HG03175 (cell line): ENCODE data around the gene CHRND.
"Not testable (repeated sequence)": the region's sequence is repeated elsewhere in the genome, so short reads cannot be mapped to it uniquely, and the experiment has no call there.

Experiments
- ATAC-seq: cut with Tn5 transposase; IDR thresholded peaks from one replicate; pipeline ENCODE4 v1.9.1; 2021; ENCODE audit warnings: mild to moderate bottlenecking, moderate library complexity; ENCODE audit not compliant: unreplicated experiment

Gene CHRND

DNA sequence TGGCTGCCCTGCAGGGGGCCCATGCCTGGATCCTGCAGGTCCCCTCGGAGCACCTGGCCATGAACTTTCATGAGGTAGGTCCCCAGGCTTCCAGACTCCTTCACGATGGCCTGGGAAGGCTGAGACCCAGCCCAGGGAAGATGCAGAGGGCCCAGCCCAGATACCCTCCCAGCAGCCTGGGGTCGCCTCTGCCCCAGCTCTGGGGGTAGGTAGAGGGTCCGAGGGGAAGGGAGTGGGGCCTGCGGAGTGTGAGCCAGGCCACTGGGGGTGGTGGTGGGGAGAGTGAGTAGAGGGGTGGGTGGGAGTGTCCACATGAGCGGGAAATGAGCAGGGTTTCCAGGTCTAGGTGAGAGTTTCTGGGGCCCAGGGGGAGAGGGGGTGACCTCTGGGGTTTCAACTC, 1.2 kb upstream of the CHRND start:
- ATAC-seq, result no peak

DNA sequence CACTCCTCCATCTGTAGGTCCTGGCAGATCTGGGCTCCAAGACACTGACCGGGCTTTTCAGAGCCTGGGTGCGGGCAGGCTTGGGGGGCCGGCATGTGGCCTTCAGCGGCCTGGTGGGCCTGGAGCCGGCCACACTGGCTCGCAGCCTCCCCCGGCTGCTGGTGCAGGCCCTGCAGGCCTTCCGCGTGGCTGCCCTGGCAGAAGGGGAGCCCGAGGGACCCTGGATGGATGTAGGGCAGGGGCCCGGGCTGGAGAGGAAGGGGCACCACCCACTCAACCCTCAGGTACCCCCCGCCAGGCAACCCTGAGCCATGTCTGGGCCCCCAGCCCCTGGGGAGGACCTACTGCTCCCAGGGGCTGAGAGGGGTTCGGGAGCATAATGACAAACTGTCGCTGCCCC, 761 bp upstream of the CHRND start:
- no peak for ATAC-seq

- no peak for ATAC-seq
These were observed 497 bp downstream of the CHRND start for GRCh38 chr2:232526372-232526941.

- ATAC-seq, result no peak
These were observed 2.0 kb downstream of the CHRND start for GRCh38 chr2:232527905-232528470.

GRCh38 chr2:232528746-232529460, 2.9 kb downstream of the CHRND start:
- no peak for ATAC-seq

GRCh38 chr2:232529806-232530547, 4.0 kb downstream of the CHRND start:
- no peak for ATAC-seq

- ATAC-seq, result no peak
These were observed 4.8 kb downstream of the CHRND start for GRCh38 chr2:232530626-232531260.

GRCh38 chr2:232532419-232532818, 6.5 kb downstream of the CHRND start:
- no peak for ATAC-seq

DNA sequence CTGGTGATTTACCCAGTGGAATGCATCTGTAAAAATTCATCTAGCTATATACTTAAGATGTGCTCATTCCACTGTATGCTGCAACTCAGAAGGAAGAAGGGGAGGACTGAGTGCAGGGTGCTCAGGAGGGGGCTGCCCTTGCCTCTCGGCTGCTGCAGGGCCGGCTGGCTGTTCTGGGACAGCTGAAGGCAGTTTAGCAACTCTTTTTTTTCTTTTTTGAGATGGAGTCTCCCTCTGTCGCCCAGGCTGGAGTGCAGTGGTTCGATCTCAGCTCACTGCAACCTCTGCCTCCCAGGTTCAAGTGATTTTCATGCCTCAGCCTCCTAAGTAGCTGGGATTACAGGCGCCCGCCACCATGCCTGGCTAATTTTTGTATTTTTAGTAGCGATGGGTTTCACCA, 6.9 kb downstream of the CHRND start:
- not testable (repeated sequence) for ATAC-seq

- no peak for ATAC-seq
These were observed 8.2 kb downstream of the CHRND start for GRCh38 chr2:232533944-232534710.

DNA sequence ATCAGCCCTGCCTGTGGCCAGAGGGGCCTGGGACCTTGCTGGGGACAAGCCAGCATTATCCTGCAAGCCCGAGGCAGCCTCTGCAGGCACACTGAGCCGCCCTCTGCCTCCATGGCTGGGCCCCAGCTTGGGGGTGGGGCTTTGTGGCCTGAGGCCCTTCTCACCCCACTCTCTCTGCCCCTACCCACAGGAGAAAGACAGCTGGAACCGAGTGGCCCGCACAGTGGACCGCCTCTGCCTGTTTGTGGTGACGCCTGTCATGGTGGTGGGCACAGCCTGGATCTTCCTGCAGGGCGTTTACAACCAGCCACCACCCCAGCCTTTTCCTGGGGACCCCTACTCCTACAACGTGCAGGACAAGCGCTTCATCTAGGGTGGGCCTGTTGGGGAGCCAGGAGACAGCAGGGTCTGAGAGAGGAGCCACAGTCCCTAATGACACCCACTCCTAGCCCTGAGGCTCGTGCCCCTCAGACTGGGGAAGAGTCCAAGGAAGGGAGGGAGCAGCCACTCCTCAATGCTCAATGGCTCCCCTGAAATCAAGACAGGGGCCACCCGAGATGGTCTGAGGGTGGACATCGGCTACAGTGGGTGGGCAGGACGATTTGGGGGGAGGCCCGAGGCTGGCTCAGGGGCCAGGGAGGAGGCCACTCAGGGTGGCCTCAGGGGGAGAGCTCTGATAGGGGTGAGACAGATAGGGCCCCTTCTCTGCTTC, 9.1 kb downstream of the CHRND start:
- no peak for ATAC-seq

DNA sequence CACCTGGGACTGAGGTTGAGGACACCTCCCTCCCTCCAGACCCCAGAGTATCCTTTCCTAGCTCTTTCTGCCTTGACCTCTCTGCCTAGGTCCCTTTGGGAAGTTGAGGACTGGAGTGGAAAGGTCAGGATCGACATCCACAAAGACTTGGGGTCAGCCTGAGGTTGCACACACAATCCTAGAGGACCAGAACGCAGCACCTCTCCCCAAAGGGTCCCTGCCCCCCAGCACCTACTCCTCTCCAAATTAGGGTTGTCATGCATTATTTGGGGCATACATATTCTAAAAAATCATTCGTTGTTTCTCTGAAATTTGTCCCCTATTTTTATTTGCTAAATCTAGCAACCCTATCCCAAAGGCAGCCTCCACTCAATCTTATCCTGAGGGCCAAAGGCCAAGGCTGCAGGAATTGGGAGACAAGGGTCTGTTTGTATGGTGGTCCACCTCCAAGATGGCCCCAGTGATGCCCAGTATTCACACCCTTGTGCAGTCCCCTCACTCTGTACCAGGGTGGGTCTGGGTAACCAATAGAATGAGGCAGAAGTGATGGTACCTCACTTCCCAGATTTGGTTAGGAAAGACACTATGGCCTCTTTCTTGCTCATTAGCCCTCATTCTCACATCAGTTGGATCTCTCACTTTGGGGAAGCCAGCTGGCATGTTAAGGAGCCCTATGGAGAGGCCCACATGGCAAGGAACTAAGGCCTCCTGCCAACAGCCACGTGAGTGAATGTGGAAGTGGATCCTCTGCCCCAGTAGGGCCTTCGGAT, 10.0 kb downstream of the CHRND start:
- no peak for ATAC-seq

DNA sequence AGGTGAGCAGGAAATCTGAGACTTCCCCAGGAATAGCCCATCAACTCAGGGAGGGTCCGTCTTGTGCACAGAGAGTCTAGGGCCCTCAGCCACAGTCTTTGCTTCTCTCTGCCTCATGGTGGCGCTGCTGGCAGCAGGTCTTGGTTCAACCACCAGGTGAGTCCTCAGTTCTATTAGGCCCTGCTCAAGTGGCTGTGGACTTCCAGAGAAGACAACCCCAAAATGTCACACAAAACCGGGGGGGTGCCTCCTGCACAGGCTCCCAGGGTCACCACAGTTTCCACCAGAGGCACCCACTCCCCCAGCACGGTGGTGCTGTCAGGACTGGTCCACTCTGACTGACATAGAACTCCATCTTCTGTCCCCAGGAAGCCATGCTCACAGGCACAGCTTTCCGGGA, 11.1 kb downstream of the CHRND start:
- ATAC-seq, result no peak

- no peak for ATAC-seq
These were observed 11.5 kb downstream of the CHRND start for GRCh38 chr2:232537499-232537898.

GRCh38 chr2:232538671-232539070, 12.7 kb downstream of the CHRND start:
- no peak for ATAC-seq

DNA sequence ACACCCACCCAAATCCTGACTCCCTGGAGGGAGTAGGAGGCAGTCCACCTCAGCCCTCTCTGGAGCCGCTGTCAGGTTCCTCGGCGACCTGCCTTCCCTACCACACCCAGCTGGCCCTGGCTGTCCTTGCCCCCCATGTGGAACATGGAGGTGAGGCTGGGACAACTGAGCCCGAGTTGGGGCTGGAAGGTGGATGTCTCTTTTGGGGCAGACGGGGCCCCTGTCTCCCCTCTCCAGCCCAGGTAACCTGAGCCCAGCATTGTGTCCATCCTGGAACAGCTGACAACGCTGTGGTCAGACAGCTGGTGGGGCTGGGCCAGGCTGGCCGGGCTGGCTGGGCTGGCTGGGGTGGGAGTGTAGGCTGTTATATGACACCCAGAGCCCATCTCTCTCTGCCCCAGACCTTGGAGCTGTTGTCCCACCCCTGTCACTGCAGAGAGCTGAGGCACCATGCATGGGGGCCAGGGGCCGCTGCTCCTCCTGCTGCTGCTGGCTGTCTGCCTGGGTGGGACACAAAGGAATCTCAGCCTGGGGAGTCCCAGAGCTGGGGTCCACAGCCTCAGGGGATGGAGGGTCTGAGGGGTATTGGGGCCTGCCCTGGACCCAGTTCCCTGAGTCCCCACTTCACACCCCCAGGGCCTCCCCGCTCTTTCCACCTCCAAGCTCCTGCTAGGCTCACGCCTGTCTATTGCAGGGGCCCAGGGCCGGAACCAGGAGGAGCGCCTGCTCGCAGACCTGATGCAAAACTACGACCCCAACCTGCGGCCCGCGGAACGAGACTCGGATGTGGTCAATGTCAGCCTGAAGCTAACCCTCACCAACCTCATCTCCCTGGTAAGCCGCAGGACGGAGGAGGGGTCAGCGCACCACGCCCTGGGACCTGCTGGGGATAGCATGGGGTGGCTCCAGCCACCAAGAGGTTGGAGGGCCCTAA, 13.6 kb downstream of the CHRND start, which contains the start of gene CHRNG:
Gene CHRNG, plus strand, starts transcription at position 395 of the 934 bp plus-strand sequence. Its CDS starts 56 bp downstream, at position 451.
- no peak for ATAC-seq

DNA sequence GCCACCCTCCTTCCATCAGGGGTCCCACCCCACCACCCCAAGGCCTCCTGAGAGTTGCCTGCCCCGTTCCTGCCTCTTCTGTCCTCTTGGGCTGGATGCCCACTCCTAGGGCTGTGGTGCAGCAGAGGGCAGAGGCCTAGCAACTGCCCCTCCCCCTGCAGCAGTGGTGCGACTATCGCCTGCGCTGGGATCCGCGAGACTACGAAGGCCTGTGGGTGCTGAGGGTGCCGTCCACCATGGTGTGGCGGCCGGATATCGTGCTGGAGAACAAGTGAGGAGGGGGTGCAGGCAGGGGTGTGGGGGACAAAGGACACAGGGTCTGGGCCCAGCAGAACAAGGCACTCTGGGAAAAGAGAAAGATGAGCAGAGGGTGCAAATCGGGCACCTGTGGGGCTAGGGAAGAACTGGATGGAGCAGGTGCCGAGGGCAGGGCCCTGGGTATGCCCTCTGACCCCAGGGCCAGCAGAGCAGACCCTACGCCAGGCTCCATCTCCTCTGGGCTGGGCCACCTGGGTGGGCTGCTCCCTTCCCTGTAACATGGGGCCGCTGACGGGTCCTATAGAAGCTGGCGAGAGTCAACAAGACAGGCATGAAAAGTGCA, 14.6 kb downstream of the CHRND start:
- ATAC-seq, result no peak
